ENCODE measurements around the gene KLHL22.
"Not testable (repeated sequence)": the region's sequence is repeated elsewhere in the genome, so short reads cannot be mapped to it uniquely, and the experiment has no call there.

Gene KLHL22

GRCh38 chr22:20509344-20510047, 13.9 kb upstream of the KLHL22 start:
- H3K79me2 ChIP-seq (ENCODE audit: insufficient read depth, low read length) = peaks cover 71% of the 10 kb centered on the region
- peaks cover 32% of the 10 kb centered on the region for H3K4me1 ChIP-seq (ENCODE audit: insufficient read depth, low read length, poor library complexity, severe bottlenecking)
- H3K27me3 ChIP-seq (ENCODE audit: insufficient read depth, low read length, poor library complexity, severe bottlenecking) = no peaks in the 10 kb centered on the region
- peak overlapping the region; percentile 92 for H3K4me2 ChIP-seq (ENCODE audit: low read depth, low read length, poor library complexity, severe bottlenecking)
- H3K36me3 ChIP-seq (ENCODE audit: insufficient read depth, low read length) = peaks cover 5% of the 10 kb centered on the region; the same call in 1 of the 2 replicates
- no peaks in the 10 kb centered on the region for H3K9me2 ChIP-seq (replicated peaks; ENCODE audit: low read depth, low read length)
- no peaks in the 10 kb centered on the region for H3F3A ChIP-seq (ENCODE audit: low read depth)
- H3K9me3 ChIP-seq (ENCODE audit: insufficient read depth, low read depth, low read length) = no peaks in the 10 kb centered on the region
- peaks cover 54% of the 10 kb centered on the region for H4K20me1 ChIP-seq (ENCODE audit: insufficient read depth, low read length, poor library complexity, severe bottlenecking)
- H3K4me3 ChIP-seq (ENCODE audit: low read length, poor library complexity, severe bottlenecking) = peak overlapping the region; percentile 97
- peak overlapping the region; percentile 96 for H3K9ac ChIP-seq (ENCODE audit: low read depth, low read length, poor library complexity, severe bottlenecking)
- no peak overlapping the region for H2AFZ ChIP-seq (ENCODE audit: low read length)
- TF ChIP-seq, protein P1, sequence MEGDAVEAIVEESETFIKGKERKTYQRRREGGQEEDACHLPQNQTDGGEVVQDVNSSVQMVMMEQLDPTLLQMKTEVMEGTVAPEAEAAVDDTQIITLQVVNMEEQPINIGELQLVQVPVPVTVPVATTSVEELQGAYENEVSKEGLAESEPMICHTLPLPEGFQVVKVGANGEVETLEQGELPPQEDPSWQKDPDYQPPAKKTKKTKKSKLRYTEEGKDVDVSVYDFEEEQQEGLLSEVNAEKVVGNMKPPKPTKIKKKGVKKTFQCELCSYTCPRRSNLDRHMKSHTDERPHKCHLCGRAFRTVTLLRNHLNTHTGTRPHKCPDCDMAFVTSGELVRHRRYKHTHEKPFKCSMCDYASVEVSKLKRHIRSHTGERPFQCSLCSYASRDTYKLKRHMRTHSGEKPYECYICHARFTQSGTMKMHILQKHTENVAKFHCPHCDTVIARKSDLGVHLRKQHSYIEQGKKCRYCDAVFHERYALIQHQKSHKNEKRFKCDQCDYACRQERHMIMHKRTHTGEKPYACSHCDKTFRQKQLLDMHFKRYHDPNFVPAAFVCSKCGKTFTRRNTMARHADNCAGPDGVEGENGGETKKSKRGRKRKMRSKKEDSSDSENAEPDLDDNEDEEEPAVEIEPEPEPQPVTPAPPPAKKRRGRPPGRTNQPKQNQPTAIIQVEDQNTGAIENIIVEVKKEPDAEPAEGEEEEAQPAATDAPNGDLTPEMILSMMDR (conservative IDR thresholded peaks at IDR 0.05; ENCODE audit: low read length) = no peak
- no peak for TF ChIP-seq EZH2phosphoT487 (IDR thresholded peaks at IDR 0.05; ENCODE audit: borderline replicate concordance)

DNA sequence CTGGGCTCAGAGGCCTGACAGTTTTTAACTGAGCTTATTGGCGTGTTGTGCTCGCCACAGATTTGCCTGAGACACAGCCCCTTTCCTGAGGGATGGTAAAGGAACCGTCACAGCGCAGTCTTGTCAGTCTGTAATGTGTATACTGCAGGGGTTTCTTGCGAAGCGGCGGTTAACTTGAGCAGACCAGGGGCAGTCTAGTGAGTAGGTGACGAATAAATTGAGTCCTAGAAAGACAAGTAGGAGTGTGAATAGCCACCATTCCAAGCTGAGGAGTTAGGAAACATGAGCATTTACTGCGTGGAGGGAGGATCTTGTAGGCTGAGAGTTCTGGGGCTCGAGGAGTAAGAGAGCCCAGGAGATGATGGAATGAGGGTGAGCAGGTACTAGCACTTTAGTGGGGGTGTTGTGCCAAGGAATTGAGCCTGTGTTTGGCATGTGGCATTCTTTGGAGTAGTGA, 13.2 kb upstream of the KLHL22 start:
- H3K9me3 ChIP-seq (ENCODE audit: insufficient read depth, low read depth, low read length) = no peaks in the 10 kb centered on the region
- H3K4me2 ChIP-seq (ENCODE audit: low read depth, low read length, poor library complexity, severe bottlenecking) = peak overlapping the region; percentile 92
- peaks cover 48% of the 10 kb centered on the region for H4K20me1 ChIP-seq (ENCODE audit: insufficient read depth, low read length, poor library complexity, severe bottlenecking)
- H3F3A ChIP-seq (ENCODE audit: low read depth) = no peaks in the 10 kb centered on the region
- peak overlapping the region; percentile 97 for H3K4me3 ChIP-seq (ENCODE audit: low read length, poor library complexity, severe bottlenecking)
- H3K36me3 ChIP-seq (ENCODE audit: insufficient read depth, low read length) = no peaks in the 10 kb centered on the region
- H3K79me2 ChIP-seq (ENCODE audit: insufficient read depth, low read length) = peaks cover 65% of the 10 kb centered on the region
- peaks cover 32% of the 10 kb centered on the region for H3K4me1 ChIP-seq (ENCODE audit: insufficient read depth, low read length, poor library complexity, severe bottlenecking)
- no peak for TF ChIP-seq EZH2phosphoT487 (IDR thresholded peaks at IDR 0.05; ENCODE audit: borderline replicate concordance)
- TF ChIP-seq, protein P1 (conservative IDR thresholded peaks at IDR 0.05; ENCODE audit: low read length) = no peak
- H2AFZ ChIP-seq (ENCODE audit: low read length) = no peak overlapping the region
- H3K27me3 ChIP-seq (ENCODE audit: insufficient read depth, low read length, poor library complexity, severe bottlenecking) = no peaks in the 10 kb centered on the region
- peak overlapping the region; percentile 96 for H3K9ac ChIP-seq (ENCODE audit: low read depth, low read length, poor library complexity, severe bottlenecking)
- H3K9me2 ChIP-seq (replicated peaks; ENCODE audit: low read depth, low read length) = no peaks in the 10 kb centered on the region

DNA sequence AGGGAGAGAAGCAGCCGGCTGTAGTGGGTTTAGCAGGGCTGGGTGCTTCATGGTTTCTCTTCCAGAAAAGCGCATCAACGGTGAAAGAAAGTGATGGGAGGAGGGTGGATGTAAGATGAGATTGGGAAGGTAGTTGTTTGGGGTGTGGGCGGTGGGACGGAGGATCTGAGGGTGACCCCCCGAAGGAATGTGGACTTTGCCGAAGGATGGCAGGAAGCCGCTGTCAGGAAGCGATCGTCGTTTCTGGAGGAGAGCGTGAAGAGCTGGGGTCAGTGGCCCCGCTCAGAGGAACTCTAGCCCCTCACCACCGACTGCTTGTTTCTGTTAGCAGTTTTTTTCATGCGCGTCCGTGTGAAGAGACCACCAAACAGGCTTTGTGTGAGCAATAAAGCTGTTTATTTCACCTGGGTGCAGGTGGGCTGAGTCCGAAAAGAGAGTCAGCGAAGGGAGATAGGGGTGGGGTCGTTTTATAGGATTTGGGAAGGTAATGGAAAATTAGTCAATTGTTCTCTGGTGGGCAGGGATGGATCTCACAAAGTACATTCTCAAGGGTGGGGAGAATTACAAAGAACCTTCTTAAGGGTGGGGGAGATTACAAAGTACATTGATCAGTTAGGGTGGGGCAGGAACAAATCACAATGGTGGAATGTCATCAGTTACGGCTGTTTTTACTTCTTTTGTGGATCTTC, 12.6 kb upstream of the KLHL22 start:
- Histone ChIP-seq H3K4me3 (ENCODE audit: low read length, poor library complexity, severe bottlenecking) (peak overlapping the region; percentile 97), H3K79me2 (ENCODE audit: insufficient read depth, low read length) (peaks cover 59% of the 10 kb centered on the region), H3K4me1 (ENCODE audit: insufficient read depth, low read length, poor library complexity, severe bottlenecking) (peaks cover 32% of the 10 kb centered on the region), H4K20me1 (ENCODE audit: insufficient read depth, low read length, poor library complexity, severe bottlenecking) (peaks cover 41% of the 10 kb centered on the region), H2AFZ (ENCODE audit: low read length) (peak overlapping the region; percentile 65; the same call in 1 of the 2 replicates), H3K4me2 (ENCODE audit: low read depth, low read length, poor library complexity, severe bottlenecking) (peak overlapping the region; percentile 92), H3K9ac (ENCODE audit: low read depth, low read length, poor library complexity, severe bottlenecking) (peak overlapping the region; percentile 96)
- H3K9me3 ChIP-seq (ENCODE audit: insufficient read depth, low read depth, low read length); H3K36me3 ChIP-seq (ENCODE audit: insufficient read depth, low read length); H3K9me2 ChIP-seq (replicated peaks; ENCODE audit: low read depth, low read length); H3F3A ChIP-seq (ENCODE audit: low read depth); H3K27me3 ChIP-seq (ENCODE audit: insufficient read depth, low read length, poor library complexity, severe bottlenecking): not testable (repeated sequence)

Measured in Loucy (cell line).